Esophagus mucosa (tissue), 1 donor: ENCODE measurements around the gene SVIL. TPM values are rescaled to one million over a fixed set of nuclear protein-coding genes. Genes with fewer than 3 reads are reported as not detected.
A peak's percentile ranks its signal among the peaks of the same experiment; 100 is the strongest.
"Not testable (repeated sequence)": the region's sequence is repeated elsewhere in the genome, so short reads cannot be mapped to it uniquely, and the experiment has no call there.

Experiments used
- ATAC-seq: fragments of 200-7000 bp; cut with Tn5 transposase; one replicate; pipeline ENCODE4 v1.9.1; 2020
- total RNA-seq: library from RNA; stranded (reverse); gene quantifications from one replicate; pipeline ENCODE4 v1.2.4, GENCODE V29; 2023
- donor health status: DM: yes; HTN: yes; CAD: no.

Gene SVIL
- total RNA-seq, 1 donor from 2014 or later = 79.6 TPM

DNA sequence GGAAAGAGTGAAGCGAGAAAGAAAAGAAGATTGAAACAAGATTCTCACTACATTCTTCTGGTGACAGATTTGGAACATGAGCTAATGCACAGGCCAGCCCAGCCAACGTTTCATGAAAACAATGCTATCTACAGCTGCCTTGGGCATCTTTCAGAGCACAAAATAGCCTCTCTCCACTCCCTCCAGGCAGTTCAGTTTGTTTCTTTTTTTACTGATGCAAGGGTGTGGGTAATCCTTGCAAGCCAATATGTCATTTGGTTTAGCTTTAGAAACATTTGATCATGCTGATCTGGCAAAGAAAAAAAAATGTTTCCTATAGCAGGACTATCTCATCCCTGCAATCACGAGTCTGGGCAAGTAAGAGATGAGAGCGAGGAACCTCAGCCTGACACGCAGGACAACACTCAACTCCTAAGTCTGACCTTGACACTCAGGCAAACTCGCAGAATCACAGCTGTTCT lies 35.9 kb downstream of the SVIL start:
- peak; percentile 56 for ATAC-seq

DNA sequence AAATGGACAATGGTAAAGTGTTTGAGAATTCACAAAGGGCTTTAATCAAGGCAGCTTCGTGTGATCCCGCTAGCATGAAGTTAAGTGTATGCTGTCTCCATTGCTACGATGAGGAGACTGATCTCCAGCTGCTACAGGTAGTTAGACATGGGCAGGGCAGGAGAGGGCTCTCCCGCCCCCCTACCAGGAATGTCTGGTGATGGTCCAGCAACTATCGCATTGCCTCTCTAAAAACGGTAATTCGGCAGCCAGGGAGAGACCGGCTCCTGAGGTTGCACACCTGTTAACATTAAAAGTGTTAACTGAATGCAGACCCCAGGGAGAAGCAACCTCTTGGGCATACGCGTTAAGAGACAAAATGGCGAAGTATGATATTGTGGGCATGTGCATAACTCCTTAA lies 37.9 kb downstream of the SVIL start:
- ATAC-seq = no peak

DNA sequence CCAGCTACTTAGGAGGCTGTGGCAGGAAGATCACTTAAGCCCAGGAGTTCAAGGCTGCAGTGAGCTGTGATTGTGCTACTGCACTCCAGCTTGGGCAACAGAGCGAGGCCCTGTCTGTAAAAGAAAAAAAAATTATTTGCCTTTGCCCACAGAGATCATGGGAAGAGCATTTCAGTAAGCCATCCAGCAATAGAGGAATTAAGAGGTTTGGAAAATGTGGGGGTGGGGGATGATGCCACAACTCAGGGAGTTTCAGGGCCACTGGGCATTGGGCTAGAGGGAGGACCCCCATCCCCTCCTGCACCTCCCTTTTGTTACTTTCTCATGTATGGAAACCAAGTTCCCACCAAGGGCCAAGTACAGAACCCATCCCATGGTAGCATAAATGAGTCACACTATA lies 38.4 kb downstream of the SVIL start:
- ATAC-seq = no peak

DNA sequence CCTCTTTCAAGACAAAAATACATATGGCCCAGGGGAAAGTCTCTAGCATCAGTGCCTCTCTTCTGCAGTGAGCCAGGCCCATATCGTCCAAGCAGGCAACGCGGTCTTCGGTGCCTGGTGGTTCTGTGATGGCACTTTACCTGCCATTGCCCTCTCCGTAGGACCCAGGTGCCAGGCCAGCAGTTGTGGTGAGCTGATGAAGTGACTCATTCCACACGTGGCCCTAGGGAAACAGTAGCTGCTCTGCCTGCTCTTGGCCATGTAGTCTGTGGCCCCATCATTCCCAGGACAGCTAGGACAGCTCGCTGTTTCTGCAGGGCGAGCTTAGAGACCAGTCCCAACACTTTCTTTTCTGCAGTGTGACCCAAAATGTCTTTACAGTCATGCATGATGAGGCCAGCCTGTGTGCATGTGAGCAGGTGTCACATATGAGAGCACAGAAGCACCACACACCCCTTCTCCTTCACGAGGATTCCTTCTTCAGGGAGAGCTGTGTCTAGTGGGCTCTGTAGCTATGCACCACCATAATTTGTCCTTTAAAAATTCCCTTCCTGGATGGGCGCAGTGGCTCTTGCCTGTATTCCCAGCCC lies 39.0 kb downstream of the SVIL start:
- ATAC-seq = no peak

DNA sequence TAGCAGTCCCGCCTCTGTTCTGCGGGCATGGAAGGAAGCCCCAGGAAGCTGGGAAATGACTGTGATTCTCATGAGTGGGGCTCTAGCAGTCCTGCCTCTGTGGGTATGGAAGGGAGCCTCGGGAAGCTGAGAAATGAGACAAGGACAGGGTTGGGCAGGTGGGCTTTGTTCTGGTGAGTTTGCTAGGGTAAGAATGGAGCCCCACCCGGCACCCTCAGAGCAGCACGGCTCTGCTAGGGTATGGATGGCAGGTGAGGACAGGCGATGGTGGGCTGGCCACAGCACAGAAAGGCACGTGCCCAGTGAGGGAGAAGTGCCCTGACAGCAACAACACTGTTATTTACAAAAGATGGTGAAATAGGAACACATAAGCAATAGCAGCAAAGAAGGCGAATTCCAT lies 39.6 kb downstream of the SVIL start:
- ATAC-seq = no peak

DNA sequence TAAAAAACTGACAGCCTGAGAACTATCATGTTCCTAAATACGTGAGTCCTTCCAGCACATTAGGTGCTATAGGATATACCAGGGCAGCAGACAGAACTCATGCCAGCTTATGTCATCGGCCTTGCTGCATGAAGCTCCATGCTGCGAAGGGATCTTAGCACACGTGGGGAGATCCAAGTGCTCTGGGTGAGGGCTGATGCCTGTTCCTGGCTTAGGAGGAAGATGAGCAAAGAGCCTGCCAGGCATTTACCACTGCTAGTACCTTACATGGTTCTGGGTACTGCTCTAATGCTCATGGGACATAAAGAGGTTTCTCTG lies 43.2 kb downstream of the SVIL start:
- no peak for ATAC-seq

DNA sequence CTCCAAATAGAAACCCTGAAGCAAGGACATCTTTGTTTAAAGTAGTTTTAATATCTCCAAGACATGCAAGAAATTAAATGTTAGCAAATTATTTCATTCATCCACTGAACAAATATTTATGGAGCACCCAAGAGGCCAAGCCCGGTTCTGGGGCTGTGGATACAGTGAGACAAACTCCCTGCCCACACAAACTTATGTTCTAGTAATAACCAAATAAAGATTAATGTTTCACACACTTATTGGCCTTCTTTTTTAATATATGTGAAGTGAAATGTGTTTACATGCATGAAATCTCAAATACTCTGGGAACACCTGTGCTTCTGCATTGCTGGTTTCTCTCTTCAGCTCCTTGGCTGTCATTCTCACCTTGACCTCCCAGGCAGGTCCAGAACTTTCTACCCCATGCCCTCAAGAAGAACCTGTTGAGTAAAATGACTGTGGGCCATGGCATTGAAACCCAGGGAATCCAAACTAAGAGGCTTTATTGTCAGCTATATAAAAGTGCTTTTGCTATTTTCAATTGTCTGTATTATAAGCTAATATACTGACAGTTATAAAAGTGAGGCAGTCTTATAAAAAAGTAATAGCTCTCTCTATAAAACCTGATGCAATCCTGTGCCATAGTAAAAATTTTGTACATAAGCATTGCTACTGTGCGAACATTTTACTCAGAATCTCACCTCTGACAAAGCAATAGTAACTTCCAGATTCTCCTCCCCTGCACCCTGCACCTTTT lies 43.7 kb downstream of the SVIL start:
- no peak for ATAC-seq

DNA sequence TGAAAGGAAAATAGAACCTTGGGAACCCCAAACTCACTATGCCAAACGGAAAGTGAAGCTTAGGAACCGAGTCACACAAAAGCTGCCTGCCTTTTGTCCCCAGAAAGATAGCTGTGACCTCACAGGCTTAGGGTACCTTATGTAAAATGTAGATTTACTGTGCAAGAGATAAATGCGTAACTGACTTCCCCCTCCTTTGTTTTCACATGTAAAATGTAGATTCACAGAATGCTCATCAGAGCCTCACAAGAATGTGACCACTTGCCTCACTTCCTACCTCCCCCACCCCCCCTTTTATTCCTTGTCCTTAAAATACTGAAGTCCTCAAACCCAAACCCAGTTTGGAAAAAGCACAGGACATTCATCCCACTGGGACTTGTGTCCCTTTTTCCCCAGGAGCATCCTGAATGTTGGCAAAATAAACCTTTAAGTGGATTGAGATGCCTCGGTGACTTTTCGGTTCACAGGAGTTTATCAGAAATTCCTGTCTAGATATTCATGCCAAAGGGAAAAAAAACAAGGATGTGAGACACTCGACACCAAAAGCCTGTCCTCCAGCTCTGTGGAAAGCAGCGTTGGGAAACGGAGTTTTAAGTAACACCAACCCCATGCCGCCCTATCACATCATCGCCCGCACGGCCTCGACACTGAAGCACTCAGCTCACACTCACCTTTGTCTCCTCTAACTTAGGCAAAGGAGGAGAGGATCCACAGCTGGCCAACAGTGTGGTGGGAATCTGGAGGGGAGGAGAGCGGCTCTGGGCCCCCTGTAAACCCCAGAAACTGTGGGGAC lies 45.9 kb downstream of the SVIL start:
- ATAC-seq = no peak

DNA sequence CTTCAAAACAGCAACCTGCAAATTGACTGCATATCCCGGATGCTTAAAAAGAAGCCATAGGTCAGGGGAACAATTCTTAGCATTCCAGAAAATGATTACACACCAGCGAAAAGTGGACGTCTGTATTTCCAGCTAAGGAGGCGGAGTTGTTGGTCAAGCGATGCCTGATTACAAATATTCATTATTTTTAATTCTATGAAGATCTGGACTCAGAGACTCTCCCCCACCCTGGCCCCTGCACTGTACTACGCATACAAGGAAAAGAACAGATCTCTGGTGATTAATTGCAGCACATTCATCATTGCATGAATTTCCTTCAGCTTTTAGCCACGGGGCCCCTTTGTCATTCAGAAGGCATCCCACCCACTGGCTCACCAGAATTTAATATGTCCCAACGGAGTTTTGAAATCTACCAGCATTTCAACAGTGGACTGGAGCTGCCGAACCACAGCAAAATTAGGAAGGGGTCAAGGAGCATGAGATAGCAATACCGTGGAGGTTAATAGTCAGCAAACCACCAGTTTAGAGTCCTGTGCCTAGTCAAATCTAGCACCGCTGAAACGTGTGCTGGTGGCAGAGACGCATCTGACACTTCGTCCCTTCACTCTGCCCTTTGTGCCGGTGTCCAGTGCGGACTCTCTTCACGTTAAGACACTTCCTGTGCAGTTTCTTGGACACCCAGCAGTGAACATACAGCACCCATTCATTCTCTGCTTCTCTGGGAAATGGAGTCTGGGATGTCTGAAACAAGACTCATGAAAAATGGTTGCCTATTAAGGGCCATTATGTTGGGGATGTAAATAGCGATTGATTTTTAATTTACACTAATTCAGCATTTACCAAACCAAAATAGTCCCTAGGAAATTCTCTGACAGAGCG lies 46.8 kb downstream of the SVIL start:
- ATAC-seq = not testable (repeated sequence)

DNA sequence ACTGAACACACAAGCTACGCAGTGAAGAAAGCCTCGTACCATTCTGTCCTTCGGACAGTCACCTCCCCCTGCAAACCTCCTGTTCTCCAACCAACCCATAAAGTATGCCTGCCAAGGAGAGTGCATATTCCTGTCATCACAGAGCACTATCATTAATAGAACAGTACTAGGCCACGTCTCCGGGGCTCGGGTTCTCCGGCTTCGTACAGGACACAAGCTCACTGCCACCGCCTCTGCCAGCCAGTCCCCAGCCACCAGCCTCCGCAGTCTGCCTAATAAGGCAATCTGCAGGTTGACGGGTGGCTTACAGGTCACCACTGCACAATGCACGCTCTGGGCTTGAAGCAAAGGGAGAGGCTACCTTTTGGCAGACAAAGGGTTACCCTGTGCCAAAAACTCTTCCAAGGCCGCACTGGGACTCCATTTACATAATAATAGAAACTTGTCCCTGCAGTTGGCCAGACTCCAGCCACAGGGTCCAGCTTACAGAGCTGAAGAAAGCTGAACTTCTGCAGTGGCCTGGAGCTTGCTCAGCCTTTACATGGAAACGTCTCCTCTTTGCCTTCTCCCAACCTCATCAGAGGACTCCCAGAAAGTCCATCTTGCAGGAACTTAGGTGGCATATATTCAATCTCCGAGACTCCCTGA lies 47.5 kb downstream of the SVIL start:
- peak; percentile 65 for ATAC-seq

DNA sequence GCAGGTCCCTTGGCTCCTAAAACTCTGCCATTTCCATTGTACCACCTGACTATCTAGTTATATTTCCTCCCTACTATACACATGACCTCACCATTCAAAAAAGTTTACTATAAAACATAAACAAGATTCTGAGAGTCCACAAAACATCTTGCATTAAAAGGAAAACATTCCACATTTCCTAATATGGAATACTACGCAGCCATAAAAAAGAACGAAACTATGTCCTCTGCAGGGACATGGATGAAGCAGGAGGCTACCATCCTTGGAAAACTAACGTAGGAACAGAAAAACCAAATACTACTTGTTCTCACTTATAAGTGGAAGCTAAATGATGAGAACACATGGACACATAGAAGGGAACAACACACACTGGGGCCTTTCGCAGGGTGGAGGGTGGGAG lies 48.3 kb downstream of the SVIL start:
- no peak for ATAC-seq

DNA sequence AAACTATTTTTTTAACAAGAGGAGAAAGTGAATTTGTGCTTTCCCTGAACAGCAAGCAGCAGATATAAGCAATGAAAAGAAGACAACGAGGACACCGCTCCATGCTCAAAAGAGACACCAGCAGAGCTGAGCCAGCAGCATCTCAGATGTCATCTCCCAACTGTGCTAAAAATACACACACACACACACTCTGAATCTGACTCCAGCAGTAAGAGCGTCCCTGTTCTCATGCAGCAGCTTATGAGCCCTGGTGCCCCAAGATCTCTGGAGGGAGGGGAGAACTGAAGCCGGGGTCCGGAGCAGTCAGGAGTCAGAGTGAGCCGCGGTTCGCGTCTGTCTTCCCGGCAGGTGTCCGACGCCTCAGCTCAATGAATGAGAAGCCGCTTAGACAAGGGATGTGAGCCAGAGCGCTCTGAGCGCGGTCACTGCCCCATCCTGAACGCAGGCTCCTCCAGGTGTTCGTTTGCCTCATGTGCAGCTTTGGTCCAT lies 49.2 kb downstream of the SVIL start:
- no peak for ATAC-seq

DNA sequence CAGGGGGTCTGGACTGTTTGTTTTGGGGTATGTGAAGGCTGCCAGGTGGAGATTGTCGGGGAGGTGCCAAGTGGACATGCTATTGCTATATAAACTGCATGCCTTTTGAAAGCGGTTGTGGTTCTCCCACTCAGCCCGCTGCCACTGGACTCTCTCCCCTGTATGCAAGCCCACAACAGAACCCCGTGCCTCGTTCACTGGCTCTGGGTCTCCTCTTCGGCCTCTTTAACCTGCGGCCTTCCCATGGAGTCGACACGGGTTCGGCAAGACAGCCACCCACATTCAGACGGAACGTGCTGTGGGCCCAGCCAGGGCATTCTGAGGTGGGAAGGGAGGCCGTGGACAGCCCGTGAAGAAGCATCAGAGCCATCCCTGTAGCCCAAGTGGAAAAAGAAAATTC lies 50.3 kb downstream of the SVIL start:
- no peak for ATAC-seq

DNA sequence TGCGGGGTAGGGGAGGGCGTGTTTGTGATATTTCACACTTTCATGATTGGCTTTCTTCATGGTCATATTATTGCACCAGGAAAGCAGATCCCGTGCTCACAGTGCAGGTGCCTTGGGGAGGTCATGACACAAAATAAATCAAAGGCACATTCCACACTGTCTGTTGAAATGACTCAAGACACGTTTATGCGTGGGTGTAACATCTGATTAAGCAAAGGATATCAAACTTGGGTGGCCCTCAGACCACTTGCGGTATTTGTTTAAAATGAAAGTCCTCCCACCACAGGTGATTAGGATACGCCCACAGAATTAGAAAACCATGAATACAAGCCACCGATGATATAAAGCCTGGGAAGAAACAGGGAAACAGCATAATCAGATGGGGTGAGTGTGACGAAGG lies 51.1 kb downstream of the SVIL start:
- ATAC-seq = peak; percentile 22

DNA sequence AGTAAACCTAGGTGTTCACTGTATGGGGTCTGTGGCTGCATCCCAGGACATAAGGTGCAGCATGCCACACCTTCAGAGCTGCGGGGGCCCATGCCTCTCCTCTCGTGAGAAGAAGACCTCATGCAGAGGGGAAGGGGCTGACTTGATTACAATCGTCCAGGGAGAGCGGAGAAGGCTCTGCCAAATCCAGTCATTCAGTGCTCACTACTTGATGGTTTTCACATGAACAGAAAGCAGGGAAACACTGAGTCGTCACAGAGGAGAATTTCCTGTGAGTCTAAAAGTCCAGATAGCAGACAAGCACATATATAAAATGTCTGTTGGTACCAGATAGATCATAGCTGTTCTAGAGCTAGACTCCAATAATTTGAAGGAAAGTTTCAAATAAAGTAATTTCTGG lies 52.0 kb downstream of the SVIL start:
- ATAC-seq = not testable (repeated sequence)

DNA sequence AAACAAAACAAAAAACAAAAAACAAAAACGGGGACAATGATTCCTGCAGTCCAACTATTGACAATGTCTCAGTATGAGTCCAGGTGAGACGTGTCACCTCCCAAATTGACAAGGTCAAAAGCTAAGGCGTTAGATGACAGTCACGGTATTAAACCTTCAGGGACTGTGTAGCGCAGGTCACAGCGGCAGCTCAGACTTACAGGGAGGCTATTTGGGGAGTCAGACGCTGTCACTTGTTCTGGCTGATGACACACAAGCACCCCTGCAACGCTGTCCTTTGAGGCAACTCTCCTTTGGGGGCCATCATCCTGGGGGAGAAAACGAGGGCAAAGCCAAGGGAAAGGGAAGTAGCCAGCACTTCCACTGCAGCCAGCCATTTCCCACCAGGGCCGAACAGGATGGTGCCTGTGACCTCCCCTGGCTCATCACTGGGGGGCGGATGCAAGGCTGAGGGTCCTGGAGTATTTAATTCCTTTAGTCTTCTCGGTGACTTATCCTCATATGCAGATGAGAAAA lies 55.3 kb downstream of the SVIL start:
- no peak for ATAC-seq

DNA sequence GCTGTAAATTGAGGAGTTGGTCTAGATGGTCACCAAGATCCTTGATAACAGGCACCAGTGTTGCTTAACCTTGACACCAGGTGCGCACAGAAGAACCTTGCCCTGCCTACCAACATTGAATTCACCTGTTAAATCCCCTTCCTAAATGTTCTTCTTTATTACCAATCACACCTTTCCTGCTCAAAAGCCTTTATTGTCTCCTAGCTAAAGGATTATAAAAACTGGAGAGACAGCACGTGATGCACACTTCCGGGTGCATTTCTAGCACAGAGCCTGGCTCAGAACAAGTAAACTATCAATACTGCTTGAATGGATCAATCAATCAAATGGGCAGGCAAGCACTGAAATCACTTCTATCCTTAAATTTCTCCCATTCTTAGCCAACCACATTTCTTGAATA lies 56.3 kb downstream of the SVIL start:
- ATAC-seq = no peak

DNA sequence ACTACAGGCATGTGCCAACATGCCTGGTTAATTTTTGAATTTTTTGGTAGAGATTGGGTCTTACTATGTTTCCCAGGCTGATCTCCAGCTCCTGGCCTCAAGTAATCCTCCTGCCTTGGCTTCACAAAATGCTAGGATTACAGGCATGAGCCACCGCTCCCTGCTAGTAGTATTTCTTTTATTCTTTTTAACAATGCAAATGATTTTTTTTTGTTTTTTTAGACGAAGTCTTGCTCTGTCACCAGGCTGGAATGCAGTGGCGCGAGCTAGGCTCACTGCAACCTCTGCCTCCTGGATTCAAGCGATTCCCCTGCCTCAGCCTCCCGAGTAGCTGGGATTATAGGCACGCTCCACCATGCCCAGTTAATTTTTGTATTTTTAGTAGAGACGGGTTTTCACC lies 58.1 kb downstream of the SVIL start:
- ATAC-seq = peak; percentile 60

DNA sequence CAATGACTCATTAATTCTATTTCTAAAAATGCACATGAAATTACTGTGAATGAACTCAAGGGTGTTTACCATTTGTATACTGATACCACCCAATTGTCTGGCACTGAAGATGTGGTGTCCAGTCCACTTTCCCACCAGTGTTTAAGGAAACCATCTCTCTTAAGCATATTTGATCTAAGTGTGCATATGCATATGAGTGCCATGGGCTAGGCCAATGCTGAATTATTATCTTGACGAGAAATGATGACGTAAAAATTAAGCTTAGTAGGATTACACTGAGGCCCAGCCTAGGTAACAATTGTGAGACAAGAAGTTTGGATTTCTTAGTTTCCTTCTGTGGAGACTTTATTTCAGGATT lies 59.7 kb downstream of the SVIL start:
- no peak for ATAC-seq

DNA sequence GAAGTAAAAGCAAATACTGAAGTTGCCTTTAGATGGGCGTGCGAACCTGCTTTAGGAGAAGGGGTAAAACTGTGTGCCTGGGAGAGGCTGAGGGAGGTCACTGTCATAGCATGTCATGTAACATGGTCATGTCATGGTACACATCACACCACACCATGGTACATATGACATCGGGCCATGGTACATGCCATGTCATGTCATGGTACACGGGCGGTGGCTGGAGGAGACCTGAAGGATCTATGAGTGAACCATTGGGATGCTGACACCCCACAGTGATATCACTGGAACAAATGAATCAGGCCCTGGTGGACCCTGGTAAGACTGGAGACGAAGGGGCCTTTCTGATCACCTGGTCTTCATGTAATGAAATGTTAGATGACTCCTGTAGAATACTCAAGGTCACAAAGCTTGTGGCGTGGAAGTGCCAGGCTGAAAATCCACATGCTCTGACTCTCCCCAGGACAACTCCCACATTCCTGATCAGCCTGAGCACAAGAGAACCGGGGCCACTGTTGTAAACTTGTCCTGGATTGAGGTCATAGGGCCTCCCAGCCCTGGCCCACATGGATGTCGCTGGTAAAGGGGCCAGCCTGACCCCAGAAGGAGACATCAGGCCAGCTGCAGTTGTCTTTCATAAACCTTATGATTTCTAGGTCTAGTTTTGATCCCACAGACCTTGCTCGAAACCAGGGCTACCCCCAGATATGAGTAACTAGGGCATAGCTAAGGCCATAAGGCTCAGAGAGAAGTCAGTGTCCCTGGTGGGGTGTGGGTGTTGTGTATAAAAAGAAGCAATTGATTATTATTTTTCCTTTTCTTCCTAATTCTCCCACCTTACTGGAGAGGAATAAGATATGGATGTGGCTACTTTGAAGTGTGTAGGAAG lies 60.3 kb downstream of the SVIL start:
- ATAC-seq = not testable (repeated sequence)

DNA sequence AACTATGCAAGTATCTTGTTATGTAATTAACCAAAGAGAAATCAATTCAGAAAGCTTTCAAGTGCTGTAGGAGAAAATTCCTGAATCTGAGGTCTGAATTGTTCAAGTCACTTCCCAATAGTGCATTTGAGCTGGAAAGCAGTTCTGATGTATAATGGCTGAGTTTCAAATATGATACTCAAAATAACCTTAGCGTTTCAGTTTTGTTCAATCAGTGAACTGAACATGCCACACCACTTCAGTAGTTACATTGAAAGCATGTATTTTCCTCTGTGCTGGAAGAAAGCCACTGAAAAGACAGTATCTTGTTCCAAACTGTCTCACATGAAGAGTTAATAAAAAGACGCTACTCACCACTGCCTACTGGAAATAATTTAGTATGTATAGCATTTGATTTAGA lies 64.5 kb downstream of the SVIL start:
- ATAC-seq = not testable (repeated sequence)
